ENCODE data around the gene MYBL2. TPM values are rescaled to one million over a fixed set of nuclear protein-coding genes. Genes with fewer than 3 reads are reported as not detected.
"Not testable (repeated sequence)": the region's sequence is repeated elsewhere in the genome, so short reads cannot be mapped to it uniquely, and the experiment has no call there.

The MYBL2 gene
- polyA plus RNA-seq, 3 donors: 0.08 to 0.10 TPM; not detected in 1

GRCh38 chr20:43755390-43755789 is 88.5 kb downstream of the MYBL2 start:
- TF ChIP-seq CTCF (IDR thresholded peaks at IDR 0.05): no peak
- peaks cover 28% of the 10 kb centered on the region for H3K4me1 Mint-ChIP-seq
- Histone ChIP-seq H3K27me3 (ENCODE audit: control insufficient read depth in 2 of 2, insufficient read depth in 2 of 2, low read length in 2 of 2) (peaks cover 35 to 49% of the 10 kb centered on the region in 2 donors), H3K27ac (ENCODE audit: low read depth in 1 of 2, low read length in 2 of 2) (no peak overlapping the region), H3K79me2 (ENCODE audit: insufficient read depth, low read length) (no peaks in the 10 kb centered on the region), H3K9me3 (replicated peaks in 1 of 2; ENCODE audit: control insufficient read depth in 1 of 2, insufficient read depth in 1 of 2, low read length in 2 of 2) (peaks cover 4 to 13% of the 10 kb centered on the region in 2 donors), H3K4me2 (replicated peaks; ENCODE audit: extremely low read depth, low read length, poor library complexity, severe bottlenecking) (no peak overlapping the region), H3K4me3 (replicated peaks in 1 of 3; ENCODE audit: low read depth in 2 of 3, low read length in 3 of 3) (no peak overlapping the region), H3K9ac (ENCODE audit: insufficient read depth, low read length, poor library complexity, severe bottlenecking) (no peak overlapping the region), H3K36me3 (replicated peaks in 1 of 2; ENCODE audit: control insufficient read depth in 1 of 2, insufficient read depth in 2 of 2, low read length in 2 of 2) (no peaks in the 10 kb centered on the region), H2AFZ (ENCODE audit: insufficient read depth, low read depth, low read length, poor library complexity, severe bottlenecking) (no peak overlapping the region), H3K4me1 (ENCODE audit: control insufficient read depth in 1 of 2, insufficient read depth in 2 of 2, low read length in 2 of 2) (peaks cover 26 to 30% of the 10 kb centered on the region in 2 donors), H4K20me1 (ENCODE audit: insufficient read depth, low read length) (no peaks in the 10 kb centered on the region)
- peaks cover 8 to 13% of the 10 kb centered on the region in 2 donors for H3K36me3 Mint-ChIP-seq
- intact Hi-C loops (cut with micrococcal nuclease): no loop called here
- H3K27me3 Mint-ChIP-seq (ENCODE audit: low read depth in 3 of 3): peaks cover 65 to 82% (median 79%) of the 10 kb centered on the region in 3 donors
- WGBS (ENCODE audit: insufficient coverage): 89% methylated on average over 6 of the region's 7 CpGs
- no peak for DNase-seq
- H3K27ac Mint-ChIP-seq: peak overlapping the region in 2 of 7 donors; percentile 16 to 62
- H3K4me3 Mint-ChIP-seq: peak overlapping the region in 1 of 2 donors; percentile 72
- peaks cover 4 to 21% (median 13%) of the 10 kb centered on the region in 7 donors for H3K9me3 Mint-ChIP-seq

GRCh38 chr20:43755851-43756250 is 88.9 kb downstream of the MYBL2 start:
- no peak for TF ChIP-seq CTCF (IDR thresholded peaks at IDR 0.05)
- peaks cover 62 to 79% (median 78%) of the 10 kb centered on the region in 3 donors for H3K27me3 Mint-ChIP-seq (ENCODE audit: low read depth in 3 of 3)
- no peaks in the 10 kb centered on the region for H3K79me2 ChIP-seq (ENCODE audit: insufficient read depth, low read length)
- peaks cover 23 to 25% of the 10 kb centered on the region in 2 donors for H3K4me1 ChIP-seq (ENCODE audit: control insufficient read depth in 1 of 2, insufficient read depth in 2 of 2, low read length in 2 of 2)
- peaks cover 35 to 45% of the 10 kb centered on the region in 2 donors for H3K27me3 ChIP-seq (ENCODE audit: control insufficient read depth in 2 of 2, insufficient read depth in 2 of 2, low read length in 2 of 2)
- H3K27ac ChIP-seq (ENCODE audit: low read depth in 1 of 2, low read length in 2 of 2): no peak overlapping the region
- 90% methylated on average over 6 of the region's 8 CpGs for WGBS (ENCODE audit: insufficient coverage)
- no peaks in the 10 kb centered on the region for H3K36me3 ChIP-seq (replicated peaks in 1 of 2; ENCODE audit: control insufficient read depth in 1 of 2, insufficient read depth in 2 of 2, low read length in 2 of 2)
- H3K36me3 Mint-ChIP-seq: peaks cover 8 to 10% of the 10 kb centered on the region in 2 donors
- H3K27ac Mint-ChIP-seq: peak overlapping the region in 2 of 7 donors; percentile 9 to 62
- H3K9me3 Mint-ChIP-seq: peaks cover 2 to 19% (median 12%) of the 10 kb centered on the region in 7 donors
- H3K4me2 ChIP-seq (replicated peaks; ENCODE audit: extremely low read depth, low read length, poor library complexity, severe bottlenecking): no peak overlapping the region
- H3K9ac ChIP-seq (ENCODE audit: insufficient read depth, low read length, poor library complexity, severe bottlenecking): no peak overlapping the region
- peak overlapping the region in 1 of 2 donors; percentile 47 for H3K4me3 Mint-ChIP-seq
- H3K9me3 ChIP-seq (replicated peaks in 1 of 2; ENCODE audit: control insufficient read depth in 1 of 2, insufficient read depth in 1 of 2, low read length in 2 of 2): peaks cover 4 to 13% of the 10 kb centered on the region in 2 donors
- H3K4me1 Mint-ChIP-seq: peaks cover 25% of the 10 kb centered on the region
- DNase-seq: no peak
- no peaks in the 10 kb centered on the region for H4K20me1 ChIP-seq (ENCODE audit: insufficient read depth, low read length)
- no peak overlapping the region for H2AFZ ChIP-seq (ENCODE audit: insufficient read depth, low read depth, low read length, poor library complexity, severe bottlenecking)
- intact Hi-C loops (cut with micrococcal nuclease): no loop called here
- H3K4me3 ChIP-seq (replicated peaks in 1 of 3; ENCODE audit: low read depth in 2 of 3, low read length in 3 of 3): no peak overlapping the region

- 100% methylated on average over 3 of the region's 6 CpGs for WGBS (ENCODE audit: insufficient coverage)
Measured at GRCh38 chr20:43757888-43758287, 91.0 kb downstream of the MYBL2 start.

More at GRCh38 chr20:43757888-43758287, 91.0 kb downstream of the MYBL2 start:
- H3K4me1 Mint-ChIP-seq; H3K4me1 ChIP-seq (ENCODE audit: control insufficient read depth in 1 of 2, insufficient read depth in 2 of 2, low read length in 2 of 2); H3K27ac Mint-ChIP-seq; H2AFZ ChIP-seq (ENCODE audit: insufficient read depth, low read depth, low read length, poor library complexity, severe bottlenecking); intact Hi-C loops (cut with micrococcal nuclease); H3K36me3 ChIP-seq (replicated peaks in 1 of 2; ENCODE audit: control insufficient read depth in 1 of 2, insufficient read depth in 2 of 2, low read length in 2 of 2); H3K27ac ChIP-seq (ENCODE audit: low read depth in 1 of 2, low read length in 2 of 2); H3K9ac ChIP-seq (ENCODE audit: insufficient read depth, low read length, poor library complexity, severe bottlenecking); H4K20me1 ChIP-seq (ENCODE audit: insufficient read depth, low read length); H3K79me2 ChIP-seq (ENCODE audit: insufficient read depth, low read length); H3K4me3 ChIP-seq (replicated peaks in 1 of 3; ENCODE audit: low read depth in 2 of 3, low read length in 3 of 3); H3K36me3 Mint-ChIP-seq; H3K4me2 ChIP-seq (replicated peaks; ENCODE audit: extremely low read depth, low read length, poor library complexity, severe bottlenecking): not testable (repeated sequence)
- H3K9me3 Mint-ChIP-seq: peaks cover 2 to 17% (median 12%) of the 10 kb centered on the region in 7 donors
- H3K27me3 ChIP-seq (ENCODE audit: control insufficient read depth in 2 of 2, insufficient read depth in 2 of 2, low read length in 2 of 2): peaks cover 35 to 47% of the 10 kb centered on the region in 2 donors
- DNase-seq: peak in 1 of 3 donors; percentile 11
- H3K27me3 Mint-ChIP-seq (ENCODE audit: low read depth in 3 of 3): peaks cover 66 to 80% (median 78%) of the 10 kb centered on the region in 3 donors
- peaks cover 4 to 13% of the 10 kb centered on the region in 2 donors for H3K9me3 ChIP-seq (replicated peaks in 1 of 2; ENCODE audit: control insufficient read depth in 1 of 2, insufficient read depth in 1 of 2, low read length in 2 of 2)
- H3K4me3 Mint-ChIP-seq: peak overlapping the region in 1 of 2 donors; percentile 51

All from CD14-positive monocyte (primary cell).